ENCODE measurements around the gene ETF1.

Gene ETF1

DNA sequence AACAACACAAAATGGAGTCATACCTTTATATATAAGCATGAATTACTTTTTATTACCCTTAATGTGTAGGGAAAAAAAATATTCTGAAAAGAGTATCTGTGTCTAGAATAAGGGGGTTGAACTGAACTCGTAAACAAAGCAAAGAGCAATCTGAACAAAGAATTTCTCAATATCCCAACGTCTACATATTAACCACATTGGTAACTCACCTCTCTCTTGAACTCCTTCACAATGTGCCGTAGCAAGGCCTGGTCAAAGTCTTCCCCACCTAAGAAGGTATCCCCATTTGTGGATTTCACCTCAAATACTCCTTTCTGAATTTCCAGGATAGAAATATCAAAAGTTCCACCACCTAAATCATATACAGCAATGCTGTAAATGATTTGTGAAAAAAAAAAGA lies 23.8 kb upstream of the ETF1 start:
- TF ChIP-seq MYC (IDR thresholded peaks at IDR 0.05; ENCODE audit: low read depth, low read length) = no peak
- no peak for TF ChIP-seq MAX (IDR thresholded peaks at IDR 0.05; ENCODE audit: low read depth, low read length)
- no peak for TF ChIP-seq POLR2A (IDR thresholded peaks at IDR 0.05; ENCODE audit: extremely low read depth, insufficient read length)
- TF ChIP-seq, protein P1, sequence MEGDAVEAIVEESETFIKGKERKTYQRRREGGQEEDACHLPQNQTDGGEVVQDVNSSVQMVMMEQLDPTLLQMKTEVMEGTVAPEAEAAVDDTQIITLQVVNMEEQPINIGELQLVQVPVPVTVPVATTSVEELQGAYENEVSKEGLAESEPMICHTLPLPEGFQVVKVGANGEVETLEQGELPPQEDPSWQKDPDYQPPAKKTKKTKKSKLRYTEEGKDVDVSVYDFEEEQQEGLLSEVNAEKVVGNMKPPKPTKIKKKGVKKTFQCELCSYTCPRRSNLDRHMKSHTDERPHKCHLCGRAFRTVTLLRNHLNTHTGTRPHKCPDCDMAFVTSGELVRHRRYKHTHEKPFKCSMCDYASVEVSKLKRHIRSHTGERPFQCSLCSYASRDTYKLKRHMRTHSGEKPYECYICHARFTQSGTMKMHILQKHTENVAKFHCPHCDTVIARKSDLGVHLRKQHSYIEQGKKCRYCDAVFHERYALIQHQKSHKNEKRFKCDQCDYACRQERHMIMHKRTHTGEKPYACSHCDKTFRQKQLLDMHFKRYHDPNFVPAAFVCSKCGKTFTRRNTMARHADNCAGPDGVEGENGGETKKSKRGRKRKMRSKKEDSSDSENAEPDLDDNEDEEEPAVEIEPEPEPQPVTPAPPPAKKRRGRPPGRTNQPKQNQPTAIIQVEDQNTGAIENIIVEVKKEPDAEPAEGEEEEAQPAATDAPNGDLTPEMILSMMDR (IDR thresholded peaks at IDR 0.05; ENCODE audit: low read depth, low read length) = no peak
- no peak overlapping the region for H3K4me3 ChIP-seq (ENCODE audit: low read depth, low read length)
- DNase-seq (ENCODE audit: low read depth) = no peak

DNA sequence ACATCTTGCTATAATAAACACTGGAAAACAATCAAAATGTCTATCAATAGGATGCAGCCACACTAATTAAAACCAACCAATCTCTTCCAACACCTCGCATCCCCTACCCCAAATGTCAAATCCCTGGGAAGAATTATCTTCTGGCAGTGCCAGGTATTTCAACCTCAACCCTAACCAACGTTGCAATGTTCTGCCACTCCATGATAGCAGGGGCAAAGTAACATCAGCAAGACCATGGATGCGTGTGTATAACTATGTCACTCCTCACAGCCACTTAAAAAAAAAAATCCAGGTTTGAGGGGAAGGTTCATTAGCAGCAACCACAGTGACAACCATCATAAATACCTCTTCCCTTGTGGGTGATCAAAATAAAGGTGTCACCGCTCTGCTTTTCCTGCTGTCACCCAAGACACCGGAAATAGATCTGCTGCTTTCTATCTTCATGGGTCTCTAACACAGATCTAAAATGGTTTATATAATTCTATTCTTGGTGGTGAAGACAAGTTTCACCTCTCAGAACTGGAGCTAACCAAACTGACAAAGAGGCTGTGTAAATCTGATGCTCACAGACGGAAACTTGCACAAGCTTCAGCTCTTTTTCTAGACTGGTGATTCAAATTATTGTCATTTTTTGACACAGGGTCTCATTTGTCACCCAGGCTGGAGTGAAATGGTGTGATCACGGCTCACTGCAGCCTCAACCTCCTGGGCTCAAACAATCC lies 22.2 kb upstream of the ETF1 start:
- TF ChIP-seq MAX (IDR thresholded peaks at IDR 0.05; ENCODE audit: low read depth, low read length) (no peak), POLR2A (IDR thresholded peaks at IDR 0.05; ENCODE audit: extremely low read depth, insufficient read length) (no peak), MYC (IDR thresholded peaks at IDR 0.05; ENCODE audit: low read depth, low read length) (no peak)
- TF ChIP-seq, protein P1 (IDR thresholded peaks at IDR 0.05; ENCODE audit: low read depth, low read length) = no peak
- DNase-seq (ENCODE audit: low read depth) = no peak
- H3K4me3 ChIP-seq (ENCODE audit: low read depth, low read length) = no peak overlapping the region

DNA sequence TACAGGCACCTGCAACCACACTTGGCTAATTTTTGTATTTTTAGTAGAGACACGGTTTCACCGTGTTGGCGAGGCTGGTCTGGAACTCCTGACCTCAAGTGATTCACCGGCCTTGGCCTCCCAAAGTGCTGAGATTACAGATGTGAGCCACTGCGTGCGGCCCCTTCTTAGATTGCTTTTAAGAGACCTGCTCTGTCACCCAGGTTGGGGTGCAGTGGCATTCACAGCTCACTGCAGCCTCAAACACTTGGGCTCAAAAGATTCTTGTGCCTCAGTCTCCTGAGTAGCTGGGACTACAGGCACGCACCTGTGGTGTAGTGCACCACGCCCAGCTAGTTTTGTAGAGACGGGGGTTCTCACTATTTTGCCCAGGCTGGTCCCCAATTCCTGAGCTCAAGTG lies 21.2 kb upstream of the ETF1 start:
- no peak overlapping the region for H3K4me3 ChIP-seq (ENCODE audit: low read depth, low read length)
- TF ChIP-seq MAX (IDR thresholded peaks at IDR 0.05; ENCODE audit: low read depth, low read length) = no peak
- TF ChIP-seq MYC (IDR thresholded peaks at IDR 0.05; ENCODE audit: low read depth, low read length) = no peak
- TF ChIP-seq, protein P1 (IDR thresholded peaks at IDR 0.05; ENCODE audit: low read depth, low read length) = no peak
- no peak for DNase-seq (ENCODE audit: low read depth)

DNA sequence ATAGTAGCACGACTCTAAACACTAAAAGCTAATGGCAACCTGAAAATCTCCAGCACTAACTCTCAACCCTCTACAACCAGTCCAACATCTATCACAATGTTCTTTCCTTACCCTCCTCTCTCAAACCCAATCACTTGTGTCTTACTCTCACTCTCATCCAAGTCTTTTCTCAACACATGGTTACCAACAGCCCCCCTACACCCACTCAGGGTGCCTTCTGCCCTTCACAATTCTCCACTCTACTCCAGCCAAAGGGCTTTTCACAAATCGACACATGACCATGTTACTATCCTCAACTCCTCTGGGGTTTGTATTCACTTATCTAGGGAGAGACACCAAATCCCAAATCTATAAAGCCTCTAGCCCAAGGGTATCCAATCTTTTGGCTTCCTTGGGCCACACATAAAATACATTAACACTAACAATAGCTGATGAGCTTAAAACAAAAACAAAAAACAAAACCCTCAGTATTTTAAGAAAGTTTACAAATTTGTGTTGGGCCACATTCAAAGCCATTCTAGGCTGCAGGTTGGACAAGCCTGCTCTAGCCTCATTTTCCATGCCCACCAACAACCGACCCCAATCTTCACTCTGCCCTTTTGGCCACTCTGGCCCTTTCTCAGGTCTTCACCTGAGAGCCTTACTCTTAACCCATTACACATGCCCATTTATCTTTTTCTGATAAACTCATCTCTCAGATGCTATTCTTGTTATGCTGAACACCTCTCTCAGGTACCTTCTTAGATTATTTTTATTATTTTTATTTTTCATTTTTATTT lies 20.5 kb upstream of the ETF1 start:
- DNase-seq (ENCODE audit: low read depth) = no peak
- no peak overlapping the region for H3K4me3 ChIP-seq (ENCODE audit: low read depth, low read length)
- TF ChIP-seq MYC (IDR thresholded peaks at IDR 0.05; ENCODE audit: low read depth, low read length) (no peak), MAX (IDR thresholded peaks at IDR 0.05; ENCODE audit: low read depth, low read length) (no peak), POLR2A (IDR thresholded peaks at IDR 0.05; ENCODE audit: extremely low read depth, insufficient read length) (no peak)
- TF ChIP-seq, protein P1 (IDR thresholded peaks at IDR 0.05; ENCODE audit: low read depth, low read length) = no peak

- H3K4me3 ChIP-seq (ENCODE audit: low read depth, low read length) = no peak overlapping the region
- TF ChIP-seq MYC (IDR thresholded peaks at IDR 0.05; ENCODE audit: low read depth, low read length) (no peak), POLR2A (IDR thresholded peaks at IDR 0.05; ENCODE audit: extremely low read depth, insufficient read length) (no peak), MAX (IDR thresholded peaks at IDR 0.05; ENCODE audit: low read depth, low read length) (no peak)
- TF ChIP-seq, protein P1 (IDR thresholded peaks at IDR 0.05; ENCODE audit: low read depth, low read length) = no peak
- DNase-seq (ENCODE audit: low read depth) = no peak
These were observed 17.9 kb upstream of the ETF1 start for GRCh38 chr5:138560971-138561370.

Data from NB4 (cell line).